HG02970 (cell line): ENCODE data around the gene RNU1-2.
"Not testable (repeated sequence)": the region's sequence is repeated elsewhere in the genome, so short reads cannot be mapped to it uniquely, and the experiment has no call there.

Experiments used
- ATAC-seq: cut with Tn5 transposase; IDR thresholded peaks from one replicate; pipeline ENCODE4 v1.9.1; 2021; ENCODE audit warnings: mild to moderate bottlenecking, moderate library complexity, moderate number of reproducible peaks; ENCODE audit not compliant: unreplicated experiment, low FRiP score

RNU1-2 gene

GRCh38 chr1:16905868-16906702 is 10.3 kb downstream of the RNU1-2 start:
- no peak for ATAC-seq

GRCh38 chr1:16906873-16907272 is 11.1 kb downstream of the RNU1-2 start:
- no peak for ATAC-seq

GRCh38 chr1:16907870-16908758 is 12.3 kb downstream of the RNU1-2 start:
- no peak for ATAC-seq

GRCh38 chr1:16911851-16912721 is 16.3 kb downstream of the RNU1-2 start:
- ATAC-seq: not testable (repeated sequence)

GRCh38 chr1:16912742-16913141 is 17.0 kb downstream of the RNU1-2 start:
- not testable (repeated sequence) for ATAC-seq

- no peak for ATAC-seq
These were observed 17.5 kb downstream of the RNU1-2 start for GRCh38 chr1:16913181-16913832.

- ATAC-seq: peak; percentile 88
These were observed 18.3 kb downstream of the RNU1-2 start for GRCh38 chr1:16913833-16914662.

- ATAC-seq: not testable (repeated sequence)
These were observed 19.3 kb downstream of the RNU1-2 start for GRCh38 chr1:16914928-16915626.

GRCh38 chr1:16915627-16915973 is 19.8 kb downstream of the RNU1-2 start:
- no peak for ATAC-seq

- ATAC-seq: not testable (repeated sequence)
These were observed 20.5 kb downstream of the RNU1-2 start for GRCh38 chr1:16916036-16916880.

- no peak for ATAC-seq
These were observed 22.6 kb downstream of the RNU1-2 start for GRCh38 chr1:16918371-16918770.

GRCh38 chr1:16918936-16919665 is 23.3 kb downstream of the RNU1-2 start:
- not testable (repeated sequence) for ATAC-seq

GRCh38 chr1:16920951-16921350 is 25.2 kb downstream of the RNU1-2 start:
- ATAC-seq: no peak

GRCh38 chr1:16921391-16922185 is 25.8 kb downstream of the RNU1-2 start, which contains the start of gene CROCC:
Gene CROCC (plus strand): TSS chr1:16921931. CDS start chr1:16922019, 88 bp downstream.
- ATAC-seq: no peak

GRCh38 chr1:16922466-16922865 is 26.7 kb downstream of the RNU1-2 start:
- ATAC-seq: no peak

GRCh38 chr1:16922885-16923431 is 27.2 kb downstream of the RNU1-2 start:
- ATAC-seq: no peak
